AG08396 (cell line): ENCODE measurements around the gene F8A3.
"Not testable (repeated sequence)": the region's sequence is repeated elsewhere in the genome, so short reads cannot be mapped to it uniquely, and the experiment has no call there.

Experiments used
- DNase-seq: peaks from one replicate; pipeline ENCODE4 v3.0.0; 2012; ENCODE audit warnings: low spot score, mixed read lengths

F8A3 gene

GRCh38 chrX:155458471-155458870 lies at the start of gene F8A3:
Gene F8A3 (minus strand): TSS chrX:155458620. CDS start chrX:155458600, 20 bp downstream.
- not testable (repeated sequence) for DNase-seq

GRCh38 chrX:155505296-155505695 lies 46.9 kb upstream of the F8A3 start:
- no peak for DNase-seq

- not testable (repeated sequence) for DNase-seq
These were observed 36.7 kb upstream of the F8A3 start for GRCh38 chrX:155495134-155495533.

- not testable (repeated sequence) for DNase-seq
These were observed 33.0 kb upstream of the F8A3 start for GRCh38 chrX:155491421-155491820.

DNA sequence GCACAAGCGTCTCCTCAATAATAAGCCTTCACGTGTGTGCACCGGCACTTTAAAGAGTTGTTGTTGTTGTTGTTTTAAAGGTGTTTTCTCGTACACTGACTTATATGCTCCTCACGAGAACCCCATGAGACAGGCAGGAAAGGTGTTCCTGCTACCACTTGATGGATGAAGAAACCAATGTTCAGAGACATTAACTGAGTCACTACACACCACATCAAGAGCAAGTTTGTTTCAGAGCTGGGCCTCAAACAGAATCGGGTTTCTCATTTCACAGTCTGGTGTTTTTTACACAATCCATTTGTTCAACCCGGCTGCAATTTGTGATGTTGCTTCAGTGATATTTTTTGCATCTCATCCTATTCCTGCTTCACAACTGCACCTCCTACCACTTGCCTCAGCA lies 18.7 kb upstream of the F8A3 start:
- DNase-seq, result not testable (repeated sequence)

- not testable (repeated sequence) for DNase-seq
These were observed 8.0 kb upstream of the F8A3 start for GRCh38 chrX:155466269-155466938.

GRCh38 chrX:155460501-155460900 lies 2.1 kb upstream of the F8A3 start:
- DNase-seq, result not testable (repeated sequence)

- not testable (repeated sequence) for DNase-seq
These were observed 516 bp downstream of the F8A3 start for GRCh38 chrX:155457761-155458447.

DNA sequence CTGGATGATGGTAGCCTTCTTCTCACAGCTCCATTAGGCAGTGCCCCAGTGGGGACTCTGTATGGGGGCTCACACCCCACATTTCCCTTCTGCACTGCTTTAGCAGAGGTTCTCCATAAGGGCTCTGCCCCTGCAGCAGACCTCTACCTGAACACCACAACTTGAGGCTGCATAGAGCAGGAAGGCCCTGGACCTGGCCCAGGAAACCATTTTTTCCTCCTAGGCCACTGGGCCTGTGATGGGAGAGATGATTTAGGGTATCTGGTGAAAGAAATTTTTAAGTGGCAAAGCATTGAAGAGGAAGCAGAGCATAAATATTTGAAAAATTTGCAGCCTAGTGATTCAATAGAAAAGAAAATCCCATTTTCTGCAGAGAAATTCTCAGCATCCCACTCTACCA lies 17.3 kb downstream of the F8A3 start:
- no peak for DNase-seq

DNA sequence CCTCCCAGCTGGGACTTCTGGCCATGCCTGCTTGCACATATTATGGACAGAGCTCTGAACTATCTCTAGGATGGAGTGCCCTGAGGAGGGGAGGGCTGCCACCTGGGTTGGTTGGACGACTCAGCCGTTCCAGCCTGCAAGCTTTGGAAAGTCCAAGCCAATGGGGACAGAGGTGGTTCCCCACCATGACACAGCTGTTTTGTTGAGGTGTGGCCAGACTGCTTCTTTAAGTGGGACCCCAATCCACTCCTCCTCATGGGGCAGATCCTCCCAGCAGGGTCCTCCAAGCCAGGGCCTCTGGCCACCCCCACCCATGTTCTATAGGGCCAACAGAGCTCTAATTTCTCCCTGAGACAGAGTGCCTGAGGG lies 22.7 kb downstream of the F8A3 start:
- no peak for DNase-seq

DNA sequence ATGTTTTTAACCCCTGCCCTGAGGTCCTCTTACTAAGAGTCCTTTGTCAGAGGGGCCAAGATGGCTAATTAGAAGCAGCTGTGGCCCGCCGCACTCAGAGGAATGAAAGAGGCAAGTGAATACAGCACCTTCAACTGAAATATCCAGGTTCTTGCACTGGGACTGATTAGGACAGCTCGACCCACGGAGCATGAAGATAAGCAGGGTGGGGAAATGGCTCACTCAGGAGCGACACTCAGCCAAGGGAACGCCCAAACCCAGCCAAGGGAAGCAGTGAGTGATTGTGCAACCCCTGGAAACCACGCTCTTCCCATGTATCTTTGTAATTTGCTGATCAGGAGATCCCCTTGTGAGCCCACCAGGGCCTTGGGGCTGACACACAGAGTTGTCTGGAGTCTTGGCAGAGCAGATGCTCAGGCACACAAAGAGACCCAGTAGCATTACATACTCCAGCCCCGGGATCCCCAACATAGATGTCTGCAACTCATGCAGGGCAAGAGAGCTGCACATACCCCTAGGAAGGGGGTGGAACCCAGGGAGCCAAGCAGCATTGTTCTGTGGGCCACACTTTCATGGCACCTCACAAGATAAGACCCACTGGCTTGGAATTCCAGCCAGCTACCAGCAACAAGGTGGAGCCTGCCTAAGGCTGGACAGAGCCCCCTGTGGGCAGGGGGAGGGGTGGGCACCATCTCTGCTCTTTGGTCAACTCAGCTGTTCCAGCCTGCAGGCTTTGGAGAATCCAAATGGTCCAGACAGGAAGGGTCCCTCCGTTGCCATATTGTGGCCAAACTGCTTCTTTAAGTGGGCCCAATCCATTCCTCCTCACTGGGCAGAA lies 23.3 kb downstream of the F8A3 start:
- no peak for DNase-seq

GRCh38 chrX:155417769-155418168 lies 40.7 kb downstream of the F8A3 start:
- DNase-seq, result no peak
